Caco-2 (cell line): ENCODE results near the gene PODXL2. TPM values are rescaled to one million over a fixed set of nuclear protein-coding genes. Genes with fewer than 3 reads are reported as not detected.
"Not testable (repeated sequence)": the region's sequence is repeated elsewhere in the genome, so short reads cannot be mapped to it uniquely, and the experiment has no call there.

Source experiments
- BruUV-seq: library from RNA; stranded (reverse); fragments of 400-500 nt; replicated peaks from 2 replicates; lab custom pipeline; 2021; lab: Mats Ljungman, UMichigan
- CTCF ChIA-PET: fragments of 300-600 bp; sonication (Branson Sonifier 250); formaldehyde crosslinking; loops from one replicate; lab custom pipeline; 2022; ENCODE audit warnings: antibody characterized with exemption; lab: Charles Lee
- POLR2A ChIA-PET: fragments of 300-600 bp; sonication (Branson Sonifier 250); formaldehyde crosslinking; loops from one replicate; lab custom pipeline; 2022; ENCODE audit warnings: antibody characterized with exemption; lab: Charles Lee
- DNase-seq, 2 experiments: peaks; one replicate each; pipeline versions ENCODE4 v3.0.0 to v3.0.0-alpha.2; 2020 to 2022
- H3K27me3 ChIP-seq: replicated peaks from 2 replicates; pipeline ENCODE4 v1.6.0; 2011; ENCODE audit warnings: low read length; ENCODE audit not compliant: control insufficient read depth, insufficient read depth
- H3K36me3 ChIP-seq: 2 replicates; pipeline ENCODE4 v1.5.1; 2011; ENCODE audit warnings: low read length; ENCODE audit not compliant: control insufficient read depth, insufficient read depth
- H3K4me1 ChIP-seq: fragments of 250-450 bp; sonication (Bioruptor Pico); 2 replicates; pipeline ENCODE4 v1.5.1; 2020; ENCODE audit warnings: mild to moderate bottlenecking
- H3K4me3 ChIP-seq: 2 replicates; pipeline ENCODE4 v1.5.1; 2011; ENCODE audit warnings: low read depth, mild to moderate bottlenecking, control low read depth, low read length
- H3K9me3 ChIP-seq: fragments of 250-450 bp; sonication (Bioruptor Pico); 2 replicates; pipeline ENCODE4 v1.5.1; 2020; ENCODE audit warnings: mild to moderate bottlenecking, moderate library complexity
- H3K27ac Mint-ChIP-seq: one replicate; pipeline ENCODE4 v1.8.0; 2022; ENCODE audit warnings: mixed read lengths; ENCODE audit not compliant: unreplicated experiment
- H3K27me3 Mint-ChIP-seq: one replicate; pipeline ENCODE4 v1.8.0; 2022; ENCODE audit warnings: mixed read lengths; ENCODE audit not compliant: insufficient read depth, unreplicated experiment
- H3K36me3 Mint-ChIP-seq: one replicate; pipeline ENCODE4 v1.8.0; 2022; ENCODE audit warnings: mild to moderate bottlenecking, mixed read lengths; ENCODE audit not compliant: insufficient read depth, unreplicated experiment
- H3K4me1 Mint-ChIP-seq: one replicate; pipeline ENCODE4 v1.8.0; 2022; ENCODE audit warnings: low read depth, mixed read lengths; ENCODE audit not compliant: unreplicated experiment
- H3K4me3 Mint-ChIP-seq: one replicate; pipeline ENCODE4 v1.8.0; 2022; ENCODE audit warnings: mild to moderate bottlenecking, moderate library complexity, mixed read lengths; ENCODE audit not compliant: unreplicated experiment
- H3K9me3 Mint-ChIP-seq: one replicate; pipeline ENCODE4 v1.8.0; 2022; ENCODE audit warnings: mixed read lengths; ENCODE audit not compliant: unreplicated experiment
- CTCF ChIP-seq, 2 experiments: fragments of 200-600 bp in 1 of 2; IDR thresholded peaks; 1 replicate in 1 of 2; 2 replicates in 1 of 2; pipeline versions ENCODE4 v1.5.1 to v1.8.0; 2011 to 2022; ENCODE audit warnings: antibody characterized with exemption in 1 of 2, control low read depth in 1 of 2, inconsistent platforms in 1 of 2, low read depth in 1 of 2, low read length in 1 of 2, mild to moderate bottlenecking in 1 of 2, moderate library complexity in 1 of 2; ENCODE audit not compliant: insufficient read depth in 1 of 2, severe bottlenecking in 1 of 2, unreplicated experiment in 1 of 2
- intact Hi-C: fragments of 100-400 bp; cut with micrococcal nuclease; formaldehyde crosslinking; loops from one replicate; pipeline ENCODE4 v1.10.0; 2022; ENCODE audit not compliant: unreplicated experiment
- total RNA-seq: library from RNA; stranded (reverse); gene quantifications from 2 replicates; pipeline ENCODE4 v1.2.3, GENCODE V29; 2022

The PODXL2 gene
- total RNA-seq, 1 experiment from 2014 or later, result 39.1 TPM

GRCh38 chr3:127651516-127652172, 22.7 kb downstream of the PODXL2 start:
- Mint-ChIP-seq H3K36me3 (no peaks in the 10 kb centered on the region), H3K27me3 (no peaks in the 10 kb centered on the region), H3K9me3 (no peaks in the 10 kb centered on the region), H3K4me3 (no peak overlapping the region), H3K4me1 (no peaks in the 10 kb centered on the region), H3K27ac (no peak overlapping the region)
- intact Hi-C loops, result loop anchor here (1.0 to 5.0 kb wide), 3 partner anchors 41 to 320 kb away; no protein-coding TSS in a partner anchor
- ChIA-PET POLR2A (interaction anchor here (0.5 to 0.6 kb wide), 2 partner anchors 19 to 36 kb away, joined by 3 to 4 read pairs; no protein-coding TSS in a partner anchor), CTCF (interaction anchor here (0.5 to 2.3 kb wide), 3 partner anchors 17 to 308 kb away, joined by 3 to 4 read pairs (median 3); no protein-coding TSS in a partner anchor)
- TF ChIP-seq CTCF (IDR thresholded peaks at IDR 0.05; ENCODE audit: insufficient read depth in 1 of 2, low read depth in 1 of 2, low read length in 1 of 2, severe bottlenecking in 1 of 2, unreplicated experiment in 1 of 2), result no peak
- Histone ChIP-seq H3K4me1 (no peaks in the 10 kb centered on the region), H3K36me3 (no peaks in the 10 kb centered on the region; the same call in 1 of the 2 replicates), H3K27me3 (no peaks in the 10 kb centered on the region), H3K4me3 (no peak overlapping the region), H3K9me3 (no peaks in the 10 kb centered on the region)
- DNase-seq, result no peak
- no TSS peak for BruUV-seq

- peak; percentile 71 to 77 for TF ChIP-seq CTCF (IDR thresholded peaks at IDR 0.05; ENCODE audit: insufficient read depth in 1 of 2, low read depth in 1 of 2, low read length in 1 of 2, severe bottlenecking in 1 of 2, unreplicated experiment in 1 of 2)
- Histone ChIP-seq H3K9me3 (no peaks in the 10 kb centered on the region), H3K4me1 (no peaks in the 10 kb centered on the region), H3K27me3 (no peaks in the 10 kb centered on the region), H3K36me3 (no peaks in the 10 kb centered on the region; the same call in 1 of the 2 replicates), H3K4me3 (no peak overlapping the region)
- intact Hi-C loops, result loop anchor here (1.0 to 5.0 kb wide), 3 partner anchors 40 to 319 kb away; no protein-coding TSS in a partner anchor
- no TSS peak for BruUV-seq
- no peaks in the 10 kb centered on the region for H3K36me3 Mint-ChIP-seq
- DNase-seq, result peak in 1 of 2 experiments; percentile 69
- H3K4me1 Mint-ChIP-seq, result no peaks in the 10 kb centered on the region
- no peaks in the 10 kb centered on the region for H3K27me3 Mint-ChIP-seq
- no peaks in the 10 kb centered on the region for H3K9me3 Mint-ChIP-seq
- H3K4me3 Mint-ChIP-seq, result no peak overlapping the region
- H3K27ac Mint-ChIP-seq, result peak overlapping the region; percentile 41
- POLR2A ChIA-PET, result no interaction called here
- CTCF ChIA-PET, result interaction anchor here (0.9 to 2.3 kb wide), 2 partner anchors 18 to 307 kb away, joined by 3 to 4 read pairs; no protein-coding TSS in a partner anchor
Measured at GRCh38 chr3:127652246-127652995, 23.4 kb downstream of the PODXL2 start.

- no TSS peak for BruUV-seq
- POLR2A ChIA-PET, result no interaction called here
- intact Hi-C loops, result loop anchor here (5.0 kb wide), 1 partner anchor 38 kb away; no protein-coding TSS in a partner anchor
- Histone ChIP-seq H3K4me1 (no peaks in the 10 kb centered on the region), H3K9me3 (no peaks in the 10 kb centered on the region), H3K27me3 (no peaks in the 10 kb centered on the region), H3K4me3 (no peak overlapping the region), H3K36me3 (no peaks in the 10 kb centered on the region; the same call in 1 of the 2 replicates)
- Mint-ChIP-seq H3K36me3 (no peaks in the 10 kb centered on the region), H3K27ac (no peak overlapping the region), H3K9me3 (no peaks in the 10 kb centered on the region), H3K4me3 (no peak overlapping the region), H3K27me3 (no peaks in the 10 kb centered on the region), H3K4me1 (no peaks in the 10 kb centered on the region)
- CTCF ChIA-PET, result no interaction called here
- no peak for TF ChIP-seq CTCF (IDR thresholded peaks at IDR 0.05; ENCODE audit: insufficient read depth in 1 of 2, low read depth in 1 of 2, low read length in 1 of 2, severe bottlenecking in 1 of 2, unreplicated experiment in 1 of 2)
- DNase-seq, result no peak
Measured at GRCh38 chr3:127654374-127654773, 25.4 kb downstream of the PODXL2 start.

DNA sequence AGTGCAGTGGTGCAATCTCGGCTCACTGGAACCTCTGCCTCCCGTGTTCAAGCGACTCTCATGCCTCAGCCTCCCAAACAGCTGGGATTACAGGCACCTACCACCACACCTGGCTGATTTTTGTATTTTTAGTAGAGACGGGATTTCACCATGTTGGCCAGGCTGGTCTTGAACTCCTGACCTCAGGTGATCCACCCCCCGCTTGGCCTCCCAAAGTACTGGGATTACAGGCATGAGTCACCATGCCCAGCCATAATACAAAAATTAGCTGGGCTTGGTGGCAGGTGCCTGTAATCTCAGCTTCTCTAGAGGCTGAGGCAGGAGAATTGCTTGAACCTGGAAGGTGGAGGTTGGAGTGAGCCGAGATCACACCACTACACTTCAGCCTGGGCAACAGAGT, 26.0 kb downstream of the PODXL2 start:
- H3K4me3 ChIP-seq, H3K27me3 Mint-ChIP-seq, DNase-seq, H3K4me3 Mint-ChIP-seq, CTCF ChIA-PET, H3K4me1 ChIP-seq, H3K4me1 Mint-ChIP-seq, H3K27me3 ChIP-seq, BruUV-seq, POLR2A ChIA-PET, H3K36me3 Mint-ChIP-seq, H3K36me3 ChIP-seq, H3K27ac Mint-ChIP-seq, H3K9me3 ChIP-seq, H3K9me3 Mint-ChIP-seq: not testable (repeated sequence)
- intact Hi-C loops, result loop anchor here (5.0 kb wide), 1 partner anchor 37 kb away; no protein-coding TSS in a partner anchor
